ENCODE results near the gene AGXT. TPM values are rescaled to one million over a fixed set of nuclear protein-coding genes. Genes with fewer than 3 reads are reported as not detected.

The AGXT gene
- polyA plus RNA-seq, 1 donor (not counting 4 experiments of a cell fraction or from before 2014, with no cell fraction given), result not detected

DNA sequence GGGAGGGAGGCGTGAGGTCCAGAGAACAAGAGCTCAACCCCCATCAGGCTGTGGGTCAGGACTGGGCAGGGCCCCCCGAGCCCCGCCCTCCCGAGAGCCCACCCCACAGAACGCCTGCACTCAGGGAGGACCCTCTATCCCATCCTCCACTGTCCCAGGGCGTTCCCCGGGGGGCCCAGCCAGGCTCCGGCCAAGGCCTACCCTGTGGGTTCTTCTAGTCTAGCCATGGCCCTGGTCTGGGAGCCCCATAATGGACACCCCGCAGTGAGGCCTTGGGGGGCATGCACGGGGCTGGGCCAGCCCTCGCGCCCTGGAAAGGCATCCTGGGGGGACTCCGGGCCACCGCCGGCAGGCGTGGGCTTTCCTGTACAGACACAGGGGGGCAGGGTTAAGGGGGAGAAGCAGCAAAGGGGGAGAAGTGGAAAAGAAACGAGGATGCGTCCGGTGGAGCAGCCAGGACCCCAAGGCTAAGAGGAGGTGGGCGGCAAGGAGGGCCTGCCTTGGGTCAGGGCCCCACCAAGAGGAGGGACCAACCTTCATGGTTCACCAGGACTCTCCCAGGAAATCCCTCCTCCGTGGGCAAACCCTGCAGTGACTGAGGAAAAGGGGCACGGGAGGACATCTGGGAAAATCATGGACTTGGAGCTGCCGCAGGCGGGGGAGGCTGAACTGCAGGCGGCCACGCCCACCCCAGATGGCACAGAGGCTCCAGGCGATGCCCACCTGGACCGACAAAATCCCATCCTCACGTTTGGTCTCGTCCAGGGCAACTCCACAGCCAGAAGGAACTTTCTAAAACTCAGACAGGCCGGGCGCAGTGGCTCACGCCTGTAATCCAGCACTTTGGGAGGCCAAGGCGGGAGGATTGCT lies 34.8 kb downstream of the AGXT start:
- Histone ChIP-seq H4K20me1 (ENCODE audit: control insufficient read depth, extremely low read depth, insufficient read depth, low read length) (peaks cover 3% of the 10 kb centered on the region), H3K9me1 (ENCODE audit: control insufficient read depth, extremely low read depth, insufficient read depth, low read length) (no peaks in the 10 kb centered on the region), H3K79me2 (ENCODE audit: control insufficient read depth, insufficient read depth, low read length) (no peaks in the 10 kb centered on the region), H3K9ac (ENCODE audit: control insufficient read depth, extremely low read depth, insufficient read depth, low read length) (no peak overlapping the region), H3K4me1 (ENCODE audit: control insufficient read depth, extremely low read depth, insufficient read depth, low read length) (peaks cover 6% of the 10 kb centered on the region), H3K27ac (ENCODE audit: control insufficient read depth, insufficient read depth, low read length) (no peak overlapping the region), H3K4me2 (ENCODE audit: control insufficient read depth, extremely low read depth, insufficient read depth, low read depth, low read length) (no peak overlapping the region), H2AFZ (ENCODE audit: control insufficient read depth, low read length) (no peak overlapping the region), H3K4me3 (ENCODE audit: control insufficient read depth in 2 of 3, extremely low read depth in 1 of 3, insufficient read depth in 2 of 3, low read depth in 1 of 3, low read length in 3 of 3) (no peak overlapping the region), H3K9me3 (ENCODE audit: control insufficient read depth, low read depth, low read length) (no peaks in the 10 kb centered on the region), H3K36me3 (ENCODE audit: control insufficient read depth in 2 of 2, extremely low read depth in 1 of 2, insufficient read depth in 2 of 2, low read length in 2 of 2) (no peaks in the 10 kb centered on the region), H3K27me3 (ENCODE audit: control insufficient read depth, extremely low read depth, insufficient read depth, low read length) (peaks cover 41% of the 10 kb centered on the region)
- no peak for FAIRE-seq
- dilution Hi-C loops (cut with MboI; ENCODE audit: extremely low pct_ligation_motif_present, low sequenced_read_pairs), result no loop called here
- no peak for DNase-seq (ENCODE audit: low read depth, low spot score)
- TF ChIP-seq CTCF (optimal IDR thresholded peaks at IDR 0.05 in 1 of 3, IDR thresholded peaks at IDR 0.05 in 1 of 3, conservative IDR thresholded peaks at IDR 0.05 in 1 of 3; ENCODE audit: extremely low read depth in 1 of 3, insufficient read depth in 2 of 3, low read length in 3 of 3) (no peak), EZH2 (IDR thresholded peaks at IDR 0.05; ENCODE audit: low read length) (no peak)

GRCh38 chr2:240904216-240905175 lies 35.9 kb downstream of the AGXT start:
- no peak overlapping the region for H2AFZ ChIP-seq (ENCODE audit: control insufficient read depth, low read length)
- no peaks in the 10 kb centered on the region for H3K36me3 ChIP-seq (ENCODE audit: control insufficient read depth in 2 of 2, extremely low read depth in 1 of 2, insufficient read depth in 2 of 2, low read length in 2 of 2)
- no peak for FAIRE-seq
- H3K79me2 ChIP-seq (ENCODE audit: control insufficient read depth, insufficient read depth, low read length), result no peaks in the 10 kb centered on the region
- H3K4me2 ChIP-seq (ENCODE audit: control insufficient read depth, extremely low read depth, insufficient read depth, low read depth, low read length), result no peak overlapping the region
- no peak for DNase-seq (ENCODE audit: low read depth, low spot score)
- H3K9ac ChIP-seq (ENCODE audit: control insufficient read depth, extremely low read depth, insufficient read depth, low read length), result no peak overlapping the region
- no peak overlapping the region for H3K4me3 ChIP-seq (ENCODE audit: control insufficient read depth in 2 of 3, extremely low read depth in 1 of 3, insufficient read depth in 2 of 3, low read depth in 1 of 3, low read length in 3 of 3)
- H3K27me3 ChIP-seq (ENCODE audit: control insufficient read depth, extremely low read depth, insufficient read depth, low read length), result peaks cover 45% of the 10 kb centered on the region
- no peak overlapping the region for H3K27ac ChIP-seq (ENCODE audit: control insufficient read depth, insufficient read depth, low read length)
- H3K9me3 ChIP-seq (ENCODE audit: control insufficient read depth, low read depth, low read length), result no peaks in the 10 kb centered on the region
- TF ChIP-seq EZH2 (IDR thresholded peaks at IDR 0.05; ENCODE audit: low read length), result no peak
- no peak for TF ChIP-seq CTCF (optimal IDR thresholded peaks at IDR 0.05 in 1 of 3, IDR thresholded peaks at IDR 0.05 in 1 of 3, conservative IDR thresholded peaks at IDR 0.05 in 1 of 3; ENCODE audit: extremely low read depth in 1 of 3, insufficient read depth in 2 of 3, low read length in 3 of 3)
- peaks cover 3% of the 10 kb centered on the region for H4K20me1 ChIP-seq (ENCODE audit: control insufficient read depth, extremely low read depth, insufficient read depth, low read length)
- no peaks in the 10 kb centered on the region for H3K4me1 ChIP-seq (ENCODE audit: control insufficient read depth, extremely low read depth, insufficient read depth, low read length)
- dilution Hi-C loops (cut with MboI; ENCODE audit: extremely low pct_ligation_motif_present, low sequenced_read_pairs), result no loop called here
- no peaks in the 10 kb centered on the region for H3K9me1 ChIP-seq (ENCODE audit: control insufficient read depth, extremely low read depth, insufficient read depth, low read length)
